ENCODE data around the gene LRRC17. TPM values are rescaled to one million over a fixed set of nuclear protein-coding genes. Genes with fewer than 3 reads are reported as not detected.

LRRC17 gene
- total and polyA plus RNA-seq, 9 of the 15 experiments (the other 6 are each of a cell fraction or from before 2014, with no cell fraction given), result 0.03 to 0.18 (median 0.12) TPM; not detected in 5

DNA sequence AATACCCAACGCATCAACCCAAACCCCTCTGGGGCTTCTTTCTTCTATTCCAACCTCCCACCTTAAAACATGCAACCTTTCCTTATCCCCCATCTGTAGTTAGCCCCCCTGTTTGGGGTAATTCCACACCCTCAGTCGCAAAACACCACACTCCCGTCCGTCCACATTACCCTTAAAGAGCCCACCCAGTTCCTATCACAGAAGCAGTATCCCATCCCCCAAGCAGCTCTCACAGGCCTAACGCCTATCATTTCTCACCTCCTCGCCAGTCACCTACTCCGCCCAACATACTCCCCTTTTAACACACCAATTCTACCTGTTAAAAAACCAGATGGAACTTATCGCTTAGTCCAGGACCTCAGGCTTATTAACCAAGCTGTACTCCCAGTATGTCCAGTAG, 63.7 kb downstream of the LRRC17 start:
- no peak for FAIRE-seq
- BruUV-seq (replicated peaks), result no TSS peak
- WGBS (ENCODE audit: insufficient coverage, low coverage, missing lambda C conversion rate), result 39% methylated on average over 8 of the region's 8 CpGs
- no peaks in the 10 kb centered on the region for H3K9me1 ChIP-seq (ENCODE audit: control insufficient read depth, insufficient read depth, low read length)
- H4K20me1 ChIP-seq (replicated peaks; ENCODE audit: control insufficient read depth, insufficient read depth, low read length), result no peaks in the 10 kb centered on the region
- peaks cover 15 to 26% of the 10 kb centered on the region in 2 experiments; a peak in 4 of 5 replicates for H3K4me1 ChIP-seq (replicated peaks in 1 of 2; ENCODE audit: control insufficient read depth in 2 of 2, insufficient read depth in 2 of 2, low read length in 2 of 2)
- H3K27ac ChIP-seq (ENCODE audit: extremely low read depth, low read depth, low read length), result peak overlapping the region; percentile 99; the same call in 2 of the 3 replicates
- DNase-seq (ENCODE audit: extremely low read depth in 1 of 4, low spot score in 3 of 4), result peak in 2 of 4 experiments; percentile 14 to 58
- no peak overlapping the region for H2AFZ ChIP-seq (ENCODE audit: low read depth, low read length)
- in situ Hi-C loops (cut with MboI) (no loop called here), intact Hi-C loops (cut with micrococcal nuclease) (no loop called here)
- POLR2A ChIA-PET, result no interaction called here
- ATAC-seq, result no peak
- peaks cover 51% of the 10 kb centered on the region for H3K36me3 ChIP-seq (ENCODE audit: control insufficient read depth, insufficient read depth, low read length)
- H3K9ac ChIP-seq (ENCODE audit: insufficient read depth in 1 of 2, low read depth in 2 of 2, low read length in 2 of 2), result peak overlapping the region in 1 of 2 experiments; percentile 99; a peak in 2 of 4 replicates
- H3K4me2 ChIP-seq (ENCODE audit: insufficient read depth, low read length), result peak overlapping the region; percentile 100
- peaks cover 77% of the 10 kb centered on the region for H3K79me2 ChIP-seq (ENCODE audit: control insufficient read depth, insufficient read depth, low read length)
- no peaks in the 10 kb centered on the region for H3K27me3 ChIP-seq (ENCODE audit: control insufficient read depth in 2 of 2, insufficient read depth in 2 of 2, low read length in 2 of 2)
- H3K9me3 ChIP-seq (replicated peaks; ENCODE audit: control insufficient read depth, insufficient read depth, low read depth, low read length), result peaks cover 2% of the 10 kb centered on the region; the same call in 1 of the 2 replicates
- CTCF ChIA-PET (ENCODE audit: low intra/inter-chr PET ratio), result no interaction called here
- H3K4me3 ChIP-seq, result peak overlapping the region; percentile 82
- peak; percentile 91 for TF ChIP-seq HDGF (IDR thresholded peaks at IDR 0.05)
- 0 out of 2 replicates have a peak, but pooled peaks have one; percentile 17 for TF ChIP-seq TCF3 (CRISPR knock-in tag; IDR thresholded peaks at IDR 0.05)
- TF ChIP-seq YBX1 (IDR thresholded peaks at IDR 0.05), result no peak
- no peak for TF ChIP-seq STAT5B (CRISPR knock-in tag; IDR thresholded peaks at IDR 0.05)
- TF ChIP-seq, protein P1, sequence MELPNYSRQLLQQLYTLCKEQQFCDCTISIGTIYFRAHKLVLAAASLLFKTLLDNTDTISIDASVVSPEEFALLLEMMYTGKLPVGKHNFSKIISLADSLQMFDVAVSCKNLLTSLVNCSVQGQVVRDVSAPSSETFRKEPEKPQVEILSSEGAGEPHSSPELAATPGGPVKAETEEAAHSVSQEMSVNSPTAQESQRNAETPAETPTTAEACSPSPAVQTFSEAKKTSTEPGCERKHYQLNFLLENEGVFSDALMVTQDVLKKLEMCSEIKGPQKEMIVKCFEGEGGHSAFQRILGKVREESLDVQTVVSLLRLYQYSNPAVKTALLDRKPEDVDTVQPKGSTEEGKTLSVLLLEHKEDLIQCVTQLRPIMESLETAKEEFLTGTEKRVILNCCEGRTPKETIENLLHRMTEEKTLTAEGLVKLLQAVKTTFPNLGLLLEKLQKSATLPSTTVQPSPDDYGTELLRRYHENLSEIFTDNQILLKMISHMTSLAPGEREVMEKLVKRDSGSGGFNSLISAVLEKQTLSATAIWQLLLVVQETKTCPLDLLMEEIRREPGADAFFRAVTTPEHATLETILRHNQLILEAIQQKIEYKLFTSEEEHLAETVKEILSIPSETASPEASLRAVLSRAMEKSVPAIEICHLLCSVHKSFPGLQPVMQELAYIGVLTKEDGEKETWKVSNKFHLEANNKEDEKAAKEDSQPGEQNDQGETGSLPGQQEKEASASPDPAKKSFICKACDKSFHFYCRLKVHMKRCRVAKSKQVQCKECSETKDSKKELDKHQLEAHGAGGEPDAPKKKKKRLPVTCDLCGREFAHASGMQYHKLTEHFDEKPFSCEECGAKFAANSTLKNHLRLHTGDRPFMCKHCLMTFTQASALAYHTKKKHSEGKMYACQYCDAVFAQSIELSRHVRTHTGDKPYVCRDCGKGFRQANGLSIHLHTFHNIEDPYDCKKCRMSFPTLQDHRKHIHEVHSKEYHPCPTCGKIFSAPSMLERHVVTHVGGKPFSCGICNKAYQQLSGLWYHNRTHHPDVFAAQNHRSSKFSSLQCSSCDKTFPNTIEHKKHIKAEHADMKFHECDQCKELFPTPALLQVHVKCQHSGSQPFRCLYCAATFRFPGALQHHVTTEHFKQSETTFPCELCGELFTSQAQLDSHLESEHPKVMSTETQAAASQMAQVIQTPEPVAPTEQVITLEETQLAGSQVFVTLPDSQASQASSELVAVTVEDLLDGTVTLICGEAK (IDR thresholded peaks at IDR 0.05), result 0 out of 2 replicates have a peak, but pooled peaks have one; percentile 23
- TF ChIP-seq, protein P1 (CRISPR knock-in tag; IDR thresholded peaks at IDR 0.05), result no peak
- peak; percentile 32 for TF ChIP-seq ASH1L (IDR thresholded peaks at IDR 0.05; ENCODE audit: borderline replicate concordance, low read depth, partially characterized antibody)
- no peak for TF ChIP-seq SAFB2 (IDR thresholded peaks at IDR 0.05; ENCODE audit: borderline replicate concordance, low read depth, low read length, severe bottlenecking)
- TF ChIP-seq, protein P2, sequence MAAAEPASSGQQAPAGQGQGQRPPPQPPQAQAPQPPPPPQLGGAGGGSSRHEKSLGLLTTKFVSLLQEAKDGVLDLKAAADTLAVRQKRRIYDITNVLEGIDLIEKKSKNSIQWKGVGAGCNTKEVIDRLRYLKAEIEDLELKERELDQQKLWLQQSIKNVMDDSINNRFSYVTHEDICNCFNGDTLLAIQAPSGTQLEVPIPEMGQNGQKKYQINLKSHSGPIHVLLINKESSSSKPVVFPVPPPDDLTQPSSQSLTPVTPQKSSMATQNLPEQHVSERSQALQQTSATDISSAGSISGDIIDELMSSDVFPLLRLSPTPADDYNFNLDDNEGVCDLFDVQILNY (CRISPR knock-in tag; IDR thresholded peaks at IDR 0.05), result no peak
- no peak for TF ChIP-seq TEAD2 (tag; IDR thresholded peaks at IDR 0.05)
- TF ChIP-seq, protein P3, sequence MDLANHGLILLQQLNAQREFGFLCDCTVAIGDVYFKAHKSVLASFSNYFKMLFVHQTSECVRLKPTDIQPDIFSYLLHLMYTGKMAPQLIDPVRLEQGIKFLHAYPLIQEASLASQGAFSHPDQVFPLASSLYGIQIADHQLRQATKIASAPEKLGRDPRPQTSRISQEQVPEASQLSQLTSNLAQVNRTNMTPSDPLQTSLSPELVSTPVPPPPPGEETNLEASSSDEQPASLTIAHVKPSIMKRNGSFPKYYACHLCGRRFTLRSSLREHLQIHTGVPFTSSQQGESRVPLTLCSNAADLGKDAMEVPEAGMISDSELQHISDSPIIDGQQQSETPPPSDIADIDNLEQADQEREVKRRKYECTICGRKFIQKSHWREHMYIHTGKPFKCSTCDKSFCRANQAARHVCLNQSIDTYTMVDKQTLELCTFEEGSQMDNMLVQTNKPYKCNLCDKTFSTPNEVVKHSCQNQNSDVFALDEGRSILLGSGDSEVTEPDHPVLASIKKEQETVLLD (IDR thresholded peaks at IDR 0.05), result 0 out of 2 replicates have a peak, but pooled peaks have one; percentile 37
- peak; percentile 16; the same call in 1 of the 2 replicates for TF ChIP-seq SMARCA5 (IDR thresholded peaks at IDR 0.05)
- no peak for TF ChIP-seq ZNF384 (IDR thresholded peaks at IDR 0.05; ENCODE audit: low read depth, low read length)
